Colonic mucosa (tissue), 4 donors: Measurements from ENCODE around the gene PDE6A. TPM values are rescaled to one million over a fixed set of nuclear protein-coding genes. Genes with fewer than 3 reads are reported as not detected.
A peak's percentile ranks its signal among the peaks of the same experiment; 100 is the strongest.

Source experiments
- DNase-seq: peaks from one replicate; pipeline ENCODE4 v3.0.0-alpha.2; 2020
- H3K27ac ChIP-seq: fragments of 200-600 bp; one replicate; pipeline ENCODE4 v1.8.0; 2021
- H3K27me3 ChIP-seq: fragments of 200-600 bp; one replicate; pipeline ENCODE4 v1.8.0; 2021
- H3K36me3 ChIP-seq: fragments of 200-600 bp; one replicate; pipeline ENCODE4 v1.8.0; 2021
- H3K4me1 ChIP-seq: fragments of 200-600 bp; one replicate; pipeline ENCODE4 v1.8.0; 2021; ENCODE audit warnings: mild to moderate bottlenecking
- H3K4me3 ChIP-seq: fragments of 200-600 bp; one replicate; pipeline ENCODE4 v1.8.0; 2021
- H3K9ac ChIP-seq, 2 donors: one replicate each; pipeline ENCODE4 v1.7.0; 2013; ENCODE audit warnings: control low read depth in 2 of 2, low read depth in 2 of 2, low read length in 2 of 2
- H3K9me3 ChIP-seq: fragments of 200-600 bp; one replicate; pipeline ENCODE4 v1.8.0; 2021
- intact Hi-C: fragments of 100-400 bp; cut with DNase I; formaldehyde crosslinking; loops from one replicate; pipeline ENCODE4 v1.14.1; 2022
- total RNA-seq, 2 donors: library from RNA; stranded (reverse); fragmentation: NEBNext Ultra II Directional in 1 of 2; extraction: Animal tissue kit (Norgen Biotek cat#: 25700) in 1 of 2; gene quantifications; one replicate each; pipeline ENCODE4 v1.2.1, GENCODE V29; 2021
- TF ChIP-seq, protein P1 (sequence below): fragments of 200-600 bp; IDR thresholded peaks from one replicate; pipeline ENCODE4 v1.8.0; 2022; ENCODE audit warnings: antibody characterized with exemption, mild to moderate bottlenecking
- donor health status: healthy.
- donor health status: DM: no; HTN: no; CAD: no.
- donor health status: DM: no; HTN: no; CAD: no.

Gene PDE6A
- total RNA-seq, 2 donors from 2014 or later: 1.5 to 2.7 TPM

DNA sequence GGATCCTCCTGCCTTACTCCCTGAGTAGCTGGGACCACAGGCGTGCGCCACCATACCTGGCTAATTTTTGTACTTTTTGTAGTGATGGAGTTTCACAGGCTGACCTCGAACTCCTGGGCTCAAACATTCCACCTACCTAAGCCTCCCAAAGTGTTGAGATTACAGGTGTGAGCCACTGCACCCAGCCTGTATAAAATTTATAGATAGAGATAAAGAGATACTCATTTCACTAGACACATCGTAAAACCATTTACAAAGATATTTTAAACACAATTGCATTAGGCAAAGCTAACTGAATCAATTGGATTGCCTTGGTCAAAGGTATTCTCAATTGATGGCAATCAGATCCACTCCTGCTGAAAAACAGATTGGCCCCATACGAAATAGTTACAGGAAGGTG, 52.0 kb downstream of the PDE6A start:
- intact Hi-C loops: no loop called here
- no peak overlapping the region for H3K27ac ChIP-seq
- TF ChIP-seq, protein P1, sequence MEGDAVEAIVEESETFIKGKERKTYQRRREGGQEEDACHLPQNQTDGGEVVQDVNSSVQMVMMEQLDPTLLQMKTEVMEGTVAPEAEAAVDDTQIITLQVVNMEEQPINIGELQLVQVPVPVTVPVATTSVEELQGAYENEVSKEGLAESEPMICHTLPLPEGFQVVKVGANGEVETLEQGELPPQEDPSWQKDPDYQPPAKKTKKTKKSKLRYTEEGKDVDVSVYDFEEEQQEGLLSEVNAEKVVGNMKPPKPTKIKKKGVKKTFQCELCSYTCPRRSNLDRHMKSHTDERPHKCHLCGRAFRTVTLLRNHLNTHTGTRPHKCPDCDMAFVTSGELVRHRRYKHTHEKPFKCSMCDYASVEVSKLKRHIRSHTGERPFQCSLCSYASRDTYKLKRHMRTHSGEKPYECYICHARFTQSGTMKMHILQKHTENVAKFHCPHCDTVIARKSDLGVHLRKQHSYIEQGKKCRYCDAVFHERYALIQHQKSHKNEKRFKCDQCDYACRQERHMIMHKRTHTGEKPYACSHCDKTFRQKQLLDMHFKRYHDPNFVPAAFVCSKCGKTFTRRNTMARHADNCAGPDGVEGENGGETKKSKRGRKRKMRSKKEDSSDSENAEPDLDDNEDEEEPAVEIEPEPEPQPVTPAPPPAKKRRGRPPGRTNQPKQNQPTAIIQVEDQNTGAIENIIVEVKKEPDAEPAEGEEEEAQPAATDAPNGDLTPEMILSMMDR: no peak
- H3K4me3 ChIP-seq: no peak overlapping the region
- peak; percentile 31 for DNase-seq
- H3K4me1 ChIP-seq: no peaks in the 10 kb centered on the region
- H3K36me3 ChIP-seq: no peaks in the 10 kb centered on the region
- H3K9me3 ChIP-seq: no peaks in the 10 kb centered on the region
- no peaks in the 10 kb centered on the region for H3K27me3 ChIP-seq
- no peak overlapping the region for H3K9ac ChIP-seq

DNA sequence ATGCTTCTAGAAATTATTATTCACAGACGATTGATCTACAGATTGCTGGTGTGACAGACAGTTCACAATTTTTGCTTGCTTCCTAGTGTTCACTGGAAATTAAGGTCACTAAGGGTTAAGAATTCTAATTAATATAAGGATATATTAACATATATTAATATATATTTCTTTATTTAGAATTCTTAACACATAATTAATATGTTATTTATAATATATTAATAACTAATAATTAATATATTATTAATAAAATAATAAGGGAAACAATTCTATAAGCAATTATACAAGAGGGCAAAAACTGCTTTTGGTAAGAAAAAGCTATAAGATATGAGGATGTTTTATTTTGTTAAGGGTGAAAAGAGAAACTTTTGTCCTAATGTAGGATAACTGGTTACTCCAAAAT, 56.3 kb downstream of the PDE6A start:
- Histone ChIP-seq H3K27ac (no peak overlapping the region), H3K9me3 (no peaks in the 10 kb centered on the region), H3K36me3 (no peaks in the 10 kb centered on the region), H3K27me3 (no peaks in the 10 kb centered on the region), H3K4me3 (no peak overlapping the region), H3K9ac (no peak overlapping the region), H3K4me1 (peaks cover 8% of the 10 kb centered on the region)
- DNase-seq: no peak
- intact Hi-C loops: no loop called here
- TF ChIP-seq, protein P1: no peak

DNA sequence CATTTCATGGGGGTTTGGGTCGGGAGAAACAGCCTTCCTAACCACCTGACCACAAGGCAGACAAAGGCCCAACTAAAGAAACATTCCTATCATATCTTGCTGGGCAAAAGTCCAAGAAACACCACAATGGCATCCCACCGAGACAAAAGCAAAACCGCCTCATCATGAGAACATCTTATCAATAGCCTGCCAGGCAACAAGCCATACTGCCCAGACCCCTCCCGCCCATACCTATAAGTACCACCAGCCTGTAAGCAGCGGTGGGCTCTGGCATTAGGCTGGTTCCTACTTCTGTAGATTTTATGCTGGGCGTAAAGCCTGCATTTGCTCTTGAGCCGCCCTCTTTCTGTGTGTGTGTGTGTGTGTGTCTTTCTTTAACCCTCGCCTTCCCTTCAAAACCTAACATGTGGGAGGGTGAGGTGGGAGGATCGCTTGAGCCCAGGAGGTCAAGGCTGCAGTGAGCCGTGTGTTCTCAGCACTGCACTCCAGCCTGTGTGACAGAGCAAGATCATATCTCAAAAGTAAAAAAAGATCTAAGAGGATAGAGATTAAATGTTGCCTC, 56.9 kb downstream of the PDE6A start:
- intact Hi-C loops: no loop called here

DNA sequence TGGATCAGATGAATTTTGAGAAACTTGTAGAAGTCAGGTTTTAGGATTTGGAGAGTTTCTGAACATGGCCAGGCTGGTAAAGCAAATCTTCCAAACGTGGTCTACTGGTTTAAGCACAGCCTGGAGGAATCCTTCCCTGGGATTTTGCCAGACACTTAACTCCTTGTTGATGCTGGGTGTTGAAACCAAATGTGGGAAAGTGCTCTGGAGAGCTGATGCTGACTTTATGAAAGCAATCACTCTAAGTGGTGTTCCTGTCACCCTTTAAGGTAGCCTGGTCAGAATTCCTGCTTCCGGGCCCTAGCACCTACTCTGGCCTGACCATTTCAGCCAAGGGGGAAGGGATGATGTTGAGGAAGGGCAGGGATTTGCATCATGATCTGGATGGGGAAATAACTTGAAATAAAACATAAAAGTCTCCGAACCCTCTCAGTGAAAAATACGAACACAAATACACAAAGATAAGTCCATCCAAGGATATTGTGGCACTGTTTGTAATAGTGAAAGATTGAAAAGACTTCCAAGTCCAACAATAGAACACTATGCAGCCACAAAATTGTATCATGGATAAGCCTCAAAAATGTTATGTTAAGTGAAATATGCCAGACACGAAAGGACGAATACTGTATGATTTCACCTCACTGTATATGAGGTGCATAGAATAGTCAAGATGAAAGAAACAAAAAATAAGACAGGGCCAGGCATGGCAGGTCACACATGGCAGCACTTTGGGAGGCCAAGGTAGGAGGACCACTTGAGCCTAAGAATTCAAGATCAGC, 57.7 kb downstream of the PDE6A start:
- H3K9ac ChIP-seq: peak overlapping the region in 1 of 2 donors; percentile 3
- peak overlapping the region; percentile 69 for H3K27ac ChIP-seq
- H3K36me3 ChIP-seq: no peaks in the 10 kb centered on the region
- TF ChIP-seq, protein P1: no peak
- no peaks in the 10 kb centered on the region for H3K27me3 ChIP-seq
- no peak overlapping the region for H3K4me3 ChIP-seq
- peaks cover 8% of the 10 kb centered on the region for H3K4me1 ChIP-seq
- H3K9me3 ChIP-seq: no peaks in the 10 kb centered on the region
- intact Hi-C loops: no loop called here
- DNase-seq: no peak

More for the DNA sequence above, 56.9 kb downstream of the PDE6A start:
- H3K4me3 ChIP-seq: no peak overlapping the region
- no peaks in the 10 kb centered on the region for H3K36me3 ChIP-seq
- H3K9me3 ChIP-seq: no peaks in the 10 kb centered on the region
- TF ChIP-seq, protein P1: no peak
- H3K27ac ChIP-seq: no peak overlapping the region
- H3K27me3 ChIP-seq: no peaks in the 10 kb centered on the region
- H3K9ac ChIP-seq: no peak overlapping the region
- peaks cover 8% of the 10 kb centered on the region for H3K4me1 ChIP-seq
- no peak for DNase-seq

DNA sequence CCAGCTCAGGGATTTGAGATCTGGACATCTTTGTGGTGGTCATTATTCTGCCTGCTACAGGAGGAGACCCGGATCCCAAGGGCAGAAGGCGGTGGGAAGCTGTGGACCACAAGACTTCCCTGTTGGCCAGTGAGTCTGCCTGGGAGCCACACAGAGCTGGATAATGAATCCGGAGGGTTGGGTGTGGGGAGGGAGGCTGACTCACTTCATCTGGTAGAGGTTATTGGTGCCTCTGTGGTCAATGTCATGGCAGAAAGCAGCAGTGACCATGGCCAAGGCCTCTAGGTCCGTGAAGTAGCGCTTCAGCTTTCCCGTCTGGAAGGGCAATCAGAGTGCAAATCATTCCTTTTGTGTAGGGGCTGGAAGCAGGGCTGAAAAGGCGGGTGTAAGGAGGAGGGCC, 58.5 kb downstream of the PDE6A start:
- TF ChIP-seq, protein P1: no peak
- no peaks in the 10 kb centered on the region for H3K9me3 ChIP-seq
- peaks cover 8% of the 10 kb centered on the region for H3K4me1 ChIP-seq
- H3K27ac ChIP-seq: peak overlapping the region; percentile 69
- peak overlapping the region in 1 of 2 donors; percentile 38 for H3K9ac ChIP-seq
- H3K4me3 ChIP-seq: no peak overlapping the region
- peak; percentile 32 for DNase-seq
- intact Hi-C loops: no loop called here
- H3K36me3 ChIP-seq: no peaks in the 10 kb centered on the region
- no peaks in the 10 kb centered on the region for H3K27me3 ChIP-seq
